Natural killer cell treated with Interleukin-12 subunit alpha and Interleukin-12 subunit beta and Interleukin-15 and Interleukin-18, amount 100 ng/mL, for 72 hours (primary cell): ENCODE data around the gene ETV5. TPM values are rescaled to one million over a fixed set of nuclear protein-coding genes. Genes with fewer than 3 reads are reported as not detected.

Source experiments
- ATAC-seq, 2 donors: fragments of 150-1000 bp; cut with Tn5 transposase in 1 of 2; sonication (Bioruptor Pico), chemical (Tn5 transposase) in 1 of 2; 2 replicates each; pipeline ENCODE4 v1.10.0; 2021
- DNase-seq: peaks from one replicate; pipeline ENCODE4 v3.0.0; 2022; ENCODE audit warnings: low spot score
- H3K27ac Mint-ChIP-seq, 2 donors: 1 replicate in 1 of 2; 2 replicates in 1 of 2; pipeline ENCODE4 v1.8.0; 2022; ENCODE audit warnings: mixed read lengths in 2 of 2, mild to moderate bottlenecking in 1 of 2, moderate library complexity in 1 of 2
- H3K27me3 Mint-ChIP-seq, 2 donors: 1 replicate in 1 of 2; 2 replicates in 1 of 2; pipeline ENCODE4 v1.8.0; 2022; ENCODE audit warnings: mixed read lengths in 2 of 2
- H3K36me3 Mint-ChIP-seq: one replicate; pipeline ENCODE4 v1.8.0; 2022; ENCODE audit warnings: mixed read lengths
- H3K4me1 Mint-ChIP-seq, 2 donors: 1 replicate in 1 of 2; 2 replicates in 1 of 2; pipeline ENCODE4 v1.8.0; 2022; ENCODE audit warnings: low read depth in 2 of 2, mixed read lengths in 2 of 2, mild to moderate bottlenecking in 1 of 2
- H3K4me3 Mint-ChIP-seq: one replicate; pipeline ENCODE4 v1.8.0; 2022; ENCODE audit warnings: mixed read lengths
- H3K9me3 Mint-ChIP-seq: 2 replicates; pipeline ENCODE4 v1.8.0; 2022; ENCODE audit warnings: mixed read lengths
- total RNA-seq, 2 donors: library from RNA; stranded (reverse); gene quantifications; one replicate each; pipeline ENCODE4 v1.2.3, GENCODE V29; 2022

ETV5 gene
- 100 to 1,000 TPM in 1 of 2 donors, 10 to 100 TPM in 1; 61.6 to 113 TPM for total RNA-seq

DNA sequence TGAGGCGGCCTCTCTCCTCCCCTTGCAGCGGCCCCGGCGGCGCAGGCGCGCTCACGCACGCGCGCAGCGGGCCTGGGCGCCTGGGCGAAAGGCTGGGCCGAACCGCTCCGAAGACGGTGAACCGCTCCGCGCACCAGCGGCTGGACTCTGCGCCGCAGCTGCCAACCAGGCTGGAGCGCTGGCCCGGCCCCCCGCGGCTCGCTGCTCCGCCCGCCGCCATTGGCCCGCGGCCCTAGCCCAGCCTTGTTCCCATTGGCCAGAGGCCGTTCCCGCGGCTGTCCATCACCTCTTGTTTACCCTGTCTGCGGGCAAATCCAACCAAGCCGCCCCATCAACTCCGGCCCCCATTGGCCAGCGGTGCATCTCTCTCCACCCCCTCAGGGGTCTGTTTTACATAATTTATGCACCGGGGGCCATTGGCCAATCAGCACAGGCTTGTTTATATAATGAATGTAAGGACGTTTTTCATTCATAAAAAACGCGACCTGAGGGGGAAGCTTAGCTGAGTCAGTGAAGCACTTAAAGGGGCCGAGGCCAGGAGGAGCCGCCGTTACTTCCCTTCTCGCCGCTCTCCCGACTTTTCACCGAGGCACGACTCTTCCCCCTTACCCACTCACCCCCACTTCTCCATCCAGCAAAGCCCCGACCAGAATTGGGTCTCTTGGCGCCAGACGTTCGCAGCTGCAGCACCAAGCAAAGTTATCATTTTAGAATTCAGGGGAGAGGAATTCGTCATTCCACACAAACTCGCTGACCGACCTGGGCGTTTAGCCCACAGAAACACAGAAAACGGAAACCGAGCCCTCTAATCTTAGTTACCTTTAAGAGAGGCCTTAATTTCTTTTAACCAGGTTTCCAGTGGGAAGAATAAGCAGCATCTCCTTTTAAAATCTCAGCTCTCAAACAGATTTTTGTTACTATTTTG, at the start of gene ETV5:
Gene ETV5 (minus strand): TSS at position 149 of the 925 bp plus-strand sequence. CDS start 3,221 bp downstream, outside the sequence.
- H3K9me3 Mint-ChIP-seq: no peaks in the 10 kb centered on the region
- H3K4me1 Mint-ChIP-seq: peaks cover 45 to 51% of the 10 kb centered on the region in 2 donors

GRCh38 chr3:186154641-186155040, 45.8 kb upstream of the ETV5 start:
- peaks cover 3% of the 10 kb centered on the region for H3K9me3 Mint-ChIP-seq
- peaks cover 22 to 35% of the 10 kb centered on the region in 2 donors for H3K4me1 Mint-ChIP-seq
- no peak overlapping the region for H3K27ac Mint-ChIP-seq
- DNase-seq (no peak), ATAC-seq (no peak)
- no peak overlapping the region for H3K4me3 Mint-ChIP-seq
- H3K36me3 Mint-ChIP-seq: peaks cover 6% of the 10 kb centered on the region
- peaks cover 2 to 26% of the 10 kb centered on the region in 2 donors for H3K27me3 Mint-ChIP-seq

More for the DNA sequence above, at the start of gene ETV5:
- DNase-seq (peak; percentile 99), ATAC-seq (peak; percentile 97 to 98)
- peaks cover 23 to 49% of the 10 kb centered on the region in 2 donors for H3K27me3 Mint-ChIP-seq
- peak within 1 kb of the TSS; percentile 87 to 90 for H3K27ac Mint-ChIP-seq
- H3K36me3 Mint-ChIP-seq: peaks cover 6% of the 10 kb centered on the region
- H3K4me3 Mint-ChIP-seq: peak within 1 kb of the TSS; percentile 96

GRCh38 chr3:186152889-186153292, 44.0 kb upstream of the ETV5 start:
- DNase-seq (no peak), ATAC-seq (peak; percentile 60 to 78)
- Mint-ChIP-seq H3K4me3 (peak overlapping the region; percentile 52), H3K27ac (peak overlapping the region; percentile 73 to 87), H3K36me3 (peaks cover 6% of the 10 kb centered on the region), H3K4me1 (peaks cover 26 to 41% of the 10 kb centered on the region in 2 donors), H3K27me3 (peaks cover 2 to 27% of the 10 kb centered on the region in 2 donors), H3K9me3 (peaks cover 3% of the 10 kb centered on the region)

- Mint-ChIP-seq H3K27ac (peak overlapping the region; percentile 73 to 87), H3K27me3 (peaks cover 2 to 27% of the 10 kb centered on the region in 2 donors), H3K4me3 (peak overlapping the region; percentile 7), H3K9me3 (peaks cover 3% of the 10 kb centered on the region), H3K36me3 (peaks cover 6% of the 10 kb centered on the region), H3K4me1 (peaks cover 26 to 41% of the 10 kb centered on the region in 2 donors)
- DNase-seq (no peak), ATAC-seq (peak in 1 of 2 donors; percentile 18)
Measured at GRCh38 chr3:186152361-186152798, 43.5 kb upstream of the ETV5 start.

- peaks cover 3% of the 10 kb centered on the region for H3K9me3 Mint-ChIP-seq
- H3K4me3 Mint-ChIP-seq: peak overlapping the region; percentile 90
- H3K27me3 Mint-ChIP-seq: peaks cover 2 to 32% of the 10 kb centered on the region in 2 donors
- ATAC-seq: peak; percentile 72 to 86
- H3K4me1 Mint-ChIP-seq: peaks cover 26 to 41% of the 10 kb centered on the region in 2 donors
- H3K27ac Mint-ChIP-seq: peak overlapping the region; percentile 81 to 87
- DNase-seq: peak; percentile 67
- peaks cover 6% of the 10 kb centered on the region for H3K36me3 Mint-ChIP-seq
Measured at GRCh38 chr3:186151077-186151971, 42.4 kb upstream of the ETV5 start.

DNA sequence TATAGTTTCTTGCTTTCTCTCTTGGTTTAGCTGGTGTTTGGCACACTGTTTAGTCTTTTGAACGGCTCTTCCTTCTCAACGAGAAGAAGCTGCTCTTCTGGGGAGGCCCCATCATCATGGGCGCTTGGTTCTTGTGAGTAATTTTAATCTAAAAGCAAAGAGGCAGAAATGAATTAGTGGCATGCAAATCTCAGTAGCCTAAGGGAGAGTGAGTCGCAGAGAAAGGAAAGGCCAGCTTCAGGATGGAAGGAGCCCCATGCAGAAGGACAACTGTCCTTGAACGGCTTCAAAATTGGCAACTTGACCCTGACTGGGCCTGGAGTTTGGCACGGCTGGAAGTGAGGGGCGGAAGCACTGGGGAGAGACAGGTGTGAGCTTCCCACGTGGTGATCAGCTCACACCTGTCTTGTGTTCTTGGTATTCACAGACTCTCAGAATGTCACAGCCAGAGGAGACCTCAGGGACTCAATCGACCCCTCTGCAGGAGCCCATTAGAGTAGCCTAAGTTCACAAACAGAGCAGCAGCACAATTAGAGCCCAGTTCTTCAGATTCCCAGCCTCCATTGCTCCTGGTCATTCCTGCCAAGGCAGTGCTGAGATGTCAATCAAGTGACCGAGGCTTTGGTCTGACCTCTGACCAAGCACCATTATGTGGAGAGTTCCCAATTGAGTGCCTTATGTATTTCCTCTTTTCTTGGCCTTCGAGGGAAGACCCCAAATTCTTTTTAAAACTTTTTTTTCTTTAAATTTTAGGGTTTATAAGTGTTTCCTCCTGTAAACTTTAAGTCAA, 41.3 kb upstream of the ETV5 start:
- H3K9me3 Mint-ChIP-seq: peaks cover 3% of the 10 kb centered on the region
- peaks cover 6% of the 10 kb centered on the region for H3K36me3 Mint-ChIP-seq
- peak overlapping the region; percentile 5 for H3K4me3 Mint-ChIP-seq
- H3K27me3 Mint-ChIP-seq: peaks cover 2 to 26% of the 10 kb centered on the region in 2 donors
- peaks cover 26 to 41% of the 10 kb centered on the region in 2 donors for H3K4me1 Mint-ChIP-seq
- peak overlapping the region; percentile 81 to 87 for H3K27ac Mint-ChIP-seq
- DNase-seq (no peak), ATAC-seq (no peak)

GRCh38 chr3:186149319-186149960, 40.6 kb upstream of the ETV5 start:
- Mint-ChIP-seq H3K4me3 (peak overlapping the region; percentile 5), H3K4me1 (peaks cover 26 to 41% of the 10 kb centered on the region in 2 donors), H3K27me3 (peaks cover 2 to 26% of the 10 kb centered on the region in 2 donors), H3K36me3 (peaks cover 6% of the 10 kb centered on the region), H3K27ac (peak overlapping the region; percentile 19 to 87), H3K9me3 (peaks cover 3% of the 10 kb centered on the region)
- no peak for DNase-seq
- ATAC-seq: no peak

GRCh38 chr3:186144257-186144656, 35.4 kb upstream of the ETV5 start:
- Mint-ChIP-seq H3K36me3 (no peaks in the 10 kb centered on the region), H3K9me3 (no peaks in the 10 kb centered on the region), H3K4me1 (peaks cover 2 to 7% of the 10 kb centered on the region in 2 donors), H3K27me3 (peaks cover 4 to 26% of the 10 kb centered on the region in 2 donors), H3K27ac (peak overlapping the region in 1 of 2 donors; percentile 65), H3K4me3 (no peak overlapping the region)
- DNase-seq (no peak), ATAC-seq (no peak)

DNA sequence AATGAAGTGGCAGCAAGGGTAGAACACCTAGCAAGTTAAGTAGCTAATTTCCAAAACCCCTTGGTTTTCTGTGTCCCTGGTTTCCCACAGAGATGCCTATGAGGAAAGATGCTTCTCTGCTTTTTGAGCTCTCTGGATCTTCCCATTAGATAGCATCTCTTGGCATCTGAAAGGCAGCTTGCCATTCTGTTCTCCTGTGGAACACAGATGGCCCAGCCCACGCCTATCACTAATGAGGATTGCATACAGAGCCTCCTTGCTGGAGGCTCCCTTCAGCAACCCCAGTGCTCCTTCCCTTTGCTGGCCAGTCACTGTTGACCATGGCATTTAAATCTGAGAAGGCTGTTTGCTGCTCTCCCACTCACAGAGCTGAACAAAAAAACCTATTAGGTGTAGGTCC, 34.4 kb upstream of the ETV5 start:
- Mint-ChIP-seq H3K27ac (no peak overlapping the region), H3K27me3 (peaks cover 4 to 23% of the 10 kb centered on the region in 2 donors), H3K36me3 (no peaks in the 10 kb centered on the region)

DNA sequence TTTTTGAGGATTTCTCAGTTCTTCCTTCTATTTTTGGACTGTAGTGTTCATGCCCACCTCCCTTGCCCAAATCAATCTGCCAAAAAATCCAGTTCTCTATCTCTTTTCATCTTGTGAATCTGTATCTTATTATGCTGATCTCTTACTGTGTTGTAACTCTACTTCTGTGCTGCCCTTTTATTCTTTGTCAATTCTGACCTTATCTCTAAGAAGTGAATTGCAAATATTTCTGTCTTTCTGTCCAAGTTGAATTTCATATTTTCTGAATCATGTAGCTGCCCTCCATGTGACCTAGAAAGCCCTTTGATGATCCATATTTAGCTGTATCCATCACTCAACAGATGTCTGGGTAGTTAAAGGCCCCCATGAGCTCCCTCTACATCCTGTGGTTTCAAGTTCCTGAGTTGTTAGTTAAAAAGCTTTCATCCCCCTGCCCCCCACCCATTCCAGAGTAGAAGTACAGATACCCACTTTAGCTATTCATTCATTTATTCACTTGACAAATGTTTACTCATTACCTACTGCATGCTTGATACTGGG, 33.6 kb upstream of the ETV5 start:
- H3K27me3 Mint-ChIP-seq: peaks cover 4 to 23% of the 10 kb centered on the region in 2 donors
- no peak for ATAC-seq
- no peak overlapping the region for H3K27ac Mint-ChIP-seq
- no peak for DNase-seq
- H3K9me3 Mint-ChIP-seq: no peaks in the 10 kb centered on the region
- H3K4me1 Mint-ChIP-seq: peaks cover 0 to 5% of the 10 kb centered on the region in 2 donors
- no peak overlapping the region for H3K4me3 Mint-ChIP-seq
- no peaks in the 10 kb centered on the region for H3K36me3 Mint-ChIP-seq

More for the DNA sequence above, 34.4 kb upstream of the ETV5 start:
- no peak overlapping the region for H3K4me3 Mint-ChIP-seq
- H3K9me3 Mint-ChIP-seq: no peaks in the 10 kb centered on the region
- no peak for ATAC-seq
- DNase-seq: no peak
- peaks cover 0 to 5% of the 10 kb centered on the region in 2 donors for H3K4me1 Mint-ChIP-seq

- Mint-ChIP-seq H3K4me1 (peaks cover 4 to 5% of the 10 kb centered on the region in 2 donors), H3K4me3 (no peak overlapping the region), H3K9me3 (no peaks in the 10 kb centered on the region), H3K27me3 (peaks cover 4 to 19% of the 10 kb centered on the region in 2 donors), H3K27ac (peak overlapping the region in 1 of 2 donors; percentile 36), H3K36me3 (no peaks in the 10 kb centered on the region)
- no peak for ATAC-seq
- DNase-seq: no peak
Measured at GRCh38 chr3:186141790-186142189, 32.9 kb upstream of the ETV5 start.
